ENCODE data around the gene SVEP1. TPM values are rescaled to one million over a fixed set of nuclear protein-coding genes. Genes with fewer than 3 reads are reported as not detected.

Gene SVEP1
- total RNA-seq, 4 donors from 2014 or later: 6.1 to 40.1 (median 17.3) TPM

- H3K36me3 ChIP-seq: no peaks in the 10 kb centered on the region
- H3K27me3 ChIP-seq: no peaks in the 10 kb centered on the region
- DNase-seq: no peak
- H3K4me3 ChIP-seq: no peak overlapping the region
- H3K4me1 ChIP-seq: no peaks in the 10 kb centered on the region
- H3K27ac ChIP-seq: no peak overlapping the region
- TF ChIP-seq CTCF (IDR thresholded peaks at IDR 0.05) (no peak), POLR2A (IDR thresholded peaks at IDR 0.05) (no peak)
- no peaks in the 10 kb centered on the region for H3K9me3 ChIP-seq
These were observed 11.3 kb upstream of the SVEP1 start for GRCh38 chr9:110590816-110591215.

DNA sequence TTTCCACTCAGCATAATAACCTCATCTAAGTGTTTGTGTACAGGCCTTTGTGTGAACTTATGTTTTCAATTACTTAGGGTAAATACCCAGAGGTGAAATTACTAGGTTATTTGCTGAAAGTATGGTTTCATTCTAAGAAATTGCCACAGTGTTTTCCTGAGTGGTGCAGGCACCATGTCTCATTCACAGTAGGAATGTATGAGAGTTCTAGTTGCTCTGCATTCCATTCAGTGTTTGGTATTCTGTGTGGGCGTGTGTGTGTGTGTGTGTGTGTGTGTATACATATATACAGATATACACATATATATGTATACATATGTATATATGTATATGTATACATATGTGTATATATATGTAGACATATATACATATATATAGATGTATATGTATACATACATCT lies 8.8 kb upstream of the SVEP1 start:
- TF ChIP-seq CTCF (IDR thresholded peaks at IDR 0.05) (no peak), POLR2A (IDR thresholded peaks at IDR 0.05) (no peak)
- H3K4me3 ChIP-seq: no peak overlapping the region
- H3K27ac ChIP-seq: no peak overlapping the region
- DNase-seq: no peak
- H3K36me3 ChIP-seq: no peaks in the 10 kb centered on the region
- H3K9me3 ChIP-seq: no peaks in the 10 kb centered on the region
- no peaks in the 10 kb centered on the region for H3K27me3 ChIP-seq
- no peaks in the 10 kb centered on the region for H3K4me1 ChIP-seq

DNA sequence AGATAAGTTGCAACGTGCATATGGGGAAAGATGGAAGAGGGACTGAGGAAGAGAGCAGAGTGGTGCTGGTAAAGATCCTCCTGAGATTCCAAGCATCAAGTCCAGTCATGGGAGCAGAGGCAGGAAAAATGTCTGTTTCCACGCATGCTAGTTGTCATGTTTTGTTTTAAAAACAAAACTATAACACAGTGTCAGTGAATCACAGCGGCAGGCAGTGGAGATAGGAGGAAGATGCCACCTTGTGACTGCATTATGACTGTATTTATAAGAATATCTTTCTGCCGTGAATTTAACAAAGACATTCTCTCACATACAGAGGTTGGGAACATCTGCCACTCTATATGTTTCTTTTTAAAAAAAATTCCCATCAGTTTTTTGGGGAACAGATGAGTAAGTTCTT lies 3.7 kb upstream of the SVEP1 start:
- H3K4me3 ChIP-seq: no peak overlapping the region
- TF ChIP-seq POLR2A (IDR thresholded peaks at IDR 0.05) (no peak), CTCF (IDR thresholded peaks at IDR 0.05) (peak in 1 of 6 experiments; percentile 7)
- no peaks in the 10 kb centered on the region for H3K36me3 ChIP-seq
- DNase-seq: no peak
- H3K4me1 ChIP-seq: peaks cover 0 to 16% (median 0%) of the 10 kb centered on the region in 4 donors
- peaks cover 0 to 7% of the 10 kb centered on the region in 2 donors for H3K27me3 ChIP-seq
- no peaks in the 10 kb centered on the region for H3K9me3 ChIP-seq
- H3K27ac ChIP-seq: no peak overlapping the region

DNA sequence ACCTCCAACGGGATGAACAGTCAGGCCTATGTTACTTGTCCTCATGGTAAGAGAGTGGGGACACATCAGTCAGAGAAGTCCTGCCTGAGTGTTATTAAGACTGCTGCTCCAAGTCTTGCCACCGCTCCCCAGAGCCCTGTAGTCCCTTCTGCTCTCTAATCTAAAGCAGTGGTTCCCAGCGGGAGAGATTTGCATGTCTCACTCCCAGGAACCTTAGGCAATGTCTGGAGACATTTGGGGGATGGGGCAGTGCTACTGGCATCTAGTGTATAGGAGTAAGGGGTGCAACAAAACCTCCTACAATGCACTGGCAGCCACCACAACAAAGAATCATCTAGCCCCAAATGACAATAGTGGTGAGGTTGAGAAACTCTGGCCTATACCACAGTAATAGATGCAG lies 2.6 kb upstream of the SVEP1 start:
- Histone ChIP-seq H3K4me1 (peaks cover 0 to 16% (median 0%) of the 10 kb centered on the region in 4 donors), H3K4me3 (no peak overlapping the region), H3K27me3 (peaks cover 0 to 7% of the 10 kb centered on the region in 2 donors), H3K27ac (no peak overlapping the region), H3K36me3 (no peaks in the 10 kb centered on the region), H3K9me3 (no peaks in the 10 kb centered on the region)
- DNase-seq: no peak
- TF ChIP-seq CTCF (IDR thresholded peaks at IDR 0.05): no peak
- TF ChIP-seq POLR2A (IDR thresholded peaks at IDR 0.05): no peak

DNA sequence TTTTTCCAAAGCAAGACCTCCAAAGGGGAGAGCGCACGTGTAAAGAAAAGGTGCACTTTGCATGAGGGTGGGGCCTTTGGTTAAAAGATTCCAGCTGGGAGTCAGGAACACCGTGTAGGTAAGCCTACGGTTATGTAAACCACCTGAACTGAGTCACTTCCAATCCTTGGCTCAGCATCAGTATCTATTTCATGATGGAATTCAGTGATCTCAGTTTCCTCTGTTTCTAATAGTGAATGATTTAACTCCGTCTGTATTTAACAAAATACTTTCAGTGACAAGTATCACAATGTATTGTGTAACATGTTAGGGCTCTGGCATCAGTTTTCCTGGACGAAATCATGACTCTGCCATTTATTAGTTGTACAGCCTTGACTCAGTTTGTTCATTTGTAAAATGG lies 1.3 kb upstream of the SVEP1 start:
- peaks cover 0 to 16% (median 0%) of the 10 kb centered on the region in 4 donors for H3K4me1 ChIP-seq
- DNase-seq: no peak
- H3K9me3 ChIP-seq: no peaks in the 10 kb centered on the region
- H3K27me3 ChIP-seq: peaks cover 0 to 7% of the 10 kb centered on the region in 2 donors
- no peak overlapping the region for H3K27ac ChIP-seq
- no peak for TF ChIP-seq POLR2A (IDR thresholded peaks at IDR 0.05)
- TF ChIP-seq CTCF (IDR thresholded peaks at IDR 0.05): no peak
- no peak overlapping the region for H3K4me3 ChIP-seq
- no peaks in the 10 kb centered on the region for H3K36me3 ChIP-seq

DNA sequence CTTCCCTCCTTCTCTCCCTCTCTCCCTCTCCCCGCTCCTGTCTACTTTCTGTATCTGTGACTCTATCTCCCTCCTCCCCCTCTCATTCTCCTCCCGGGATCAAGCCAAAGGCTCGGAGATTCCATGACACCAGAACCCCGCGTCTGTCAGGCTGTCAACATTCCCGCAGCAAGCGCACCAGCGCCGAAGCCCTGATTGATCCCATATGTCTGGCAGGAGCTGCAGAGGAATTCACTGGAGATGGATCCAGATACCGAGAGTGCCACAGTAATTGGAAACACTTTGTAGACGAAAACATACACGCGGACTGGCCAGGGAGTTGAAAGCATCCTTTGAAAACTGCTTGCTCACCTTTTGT lies 300 bp upstream of the SVEP1 start:
- TF ChIP-seq CTCF (IDR thresholded peaks at IDR 0.05): no peak
- no peak for TF ChIP-seq POLR2A (IDR thresholded peaks at IDR 0.05)
- H3K4me1 ChIP-seq: peaks cover 0 to 16% (median 0%) of the 10 kb centered on the region in 4 donors
- no peaks in the 10 kb centered on the region for H3K36me3 ChIP-seq
- DNase-seq: no peak
- H3K27me3 ChIP-seq: peaks cover 0 to 7% of the 10 kb centered on the region in 2 donors
- H3K9me3 ChIP-seq: no peaks in the 10 kb centered on the region
- peak overlapping the region; percentile 27 to 55 (median 42) for H3K4me3 ChIP-seq
- H3K27ac ChIP-seq: peak overlapping the region; percentile 63 to 83 (median 67)

Data from Peyer's patch (tissue), 4 donors.